Mesenchymal stem cell (in vitro differentiated cells and primary cell): ENCODE data around the gene ZBTB9.

Experiments
- DNase-seq: peaks from one replicate; pipeline ENCODE4 v3.0.0-alpha.2; 2013
- H2AFZ ChIP-seq: one replicate; pipeline ENCODE4 v1.6.1; 2013; ENCODE audit warnings: low read depth, mild to moderate bottlenecking, control low read depth, inconsistent platforms, low read length, moderate library complexity
- H2AK5ac ChIP-seq: 2 replicates; pipeline ENCODE4 v1.6.1; 2013; ENCODE audit warnings: low read length, moderate library complexity, mild to moderate bottlenecking, inconsistent platforms; ENCODE audit not compliant: severe bottlenecking
- H2BK120ac ChIP-seq: one replicate; pipeline ENCODE4 v1.6.1; 2013; ENCODE audit warnings: low read depth, mild to moderate bottlenecking, inconsistent platforms, low read length, moderate library complexity
- H2BK12ac ChIP-seq, 2 experiments: one replicate each; pipeline ENCODE4 v1.6.1; 2013; ENCODE audit warnings: inconsistent platforms in 2 of 2, low read length in 2 of 2, mild to moderate bottlenecking in 2 of 2, moderate library complexity in 2 of 2, control low read depth in 1 of 2
- H2BK15ac ChIP-seq: one replicate; pipeline ENCODE4 v1.6.1; 2013; ENCODE audit warnings: mild to moderate bottlenecking, low read depth, inconsistent platforms; ENCODE audit not compliant: poor library complexity, severe bottlenecking
- H2BK5ac ChIP-seq: 2 replicates; pipeline ENCODE4 v1.6.1; 2013; ENCODE audit warnings: low read depth, mild to moderate bottlenecking, low read length, control low read depth, inconsistent platforms; ENCODE audit not compliant: poor library complexity, severe bottlenecking
- H3K14ac ChIP-seq, 2 experiments: one replicate each; pipeline ENCODE4 v1.6.1; 2013; ENCODE audit warnings: inconsistent platforms in 2 of 2, low read length in 2 of 2, control low read depth in 1 of 2, mild to moderate bottlenecking in 1 of 2, moderate library complexity in 1 of 2
- H3K18ac ChIP-seq, 2 experiments: one replicate each; pipeline ENCODE4 v1.6.1; 2013; ENCODE audit warnings: inconsistent platforms in 2 of 2, low read length in 2 of 2, control low read depth in 1 of 2, low read depth in 1 of 2, mild to moderate bottlenecking in 1 of 2
- H3K23ac ChIP-seq, 2 experiments: one replicate each; pipeline ENCODE4 v1.6.1; 2013; ENCODE audit warnings: inconsistent platforms in 2 of 2, low read length in 2 of 2, mild to moderate bottlenecking in 2 of 2, moderate library complexity in 2 of 2, control low read depth in 1 of 2
- H3K27ac ChIP-seq: 2 replicates; pipeline ENCODE4 v1.5.1; 2013; ENCODE audit warnings: mild to moderate bottlenecking, moderate library complexity, low read length, control low read depth, inconsistent platforms; ENCODE audit not compliant: poor library complexity, severe bottlenecking
- H3K27me3 ChIP-seq, 2 experiments: 2 replicates each; pipeline versions ENCODE4 v1.6.1 to v1.7.0; 2013; ENCODE audit warnings: low read length in 2 of 2, mild to moderate bottlenecking in 2 of 2, moderate library complexity in 2 of 2, control low read depth in 1 of 2, inconsistent platforms in 1 of 2; ENCODE audit not compliant: control insufficient read depth in 1 of 2, insufficient read depth in 1 of 2
- H3K36me3 ChIP-seq, 2 experiments: 2 replicates each; pipeline versions ENCODE4 v1.6.1 to v1.7.0; 2013; ENCODE audit warnings: low read length in 2 of 2, control low read depth in 1 of 2, inconsistent platforms in 1 of 2, low read depth in 1 of 2, mild to moderate bottlenecking in 1 of 2; ENCODE audit not compliant: insufficient read depth in 2 of 2, control insufficient read depth in 1 of 2
- H3K4ac ChIP-seq, 2 experiments: one replicate each; pipeline ENCODE4 v1.6.1; 2013; ENCODE audit warnings: inconsistent platforms in 2 of 2, low read length in 2 of 2, mild to moderate bottlenecking in 2 of 2, moderate library complexity in 2 of 2, control low read depth in 1 of 2, low read depth in 1 of 2
- H3K4me1 ChIP-seq: 2 replicates; pipeline ENCODE4 v1.6.1; 2013; ENCODE audit warnings: low read depth, low read length, control low read depth; ENCODE audit not compliant: control insufficient read depth, insufficient read depth
- H3K4me2 ChIP-seq: 2 replicates; pipeline ENCODE4 v1.6.1; 2013; ENCODE audit warnings: low read length, mild to moderate bottlenecking, inconsistent platforms; ENCODE audit not compliant: poor library complexity, severe bottlenecking
- H3K4me3 ChIP-seq, 2 experiments: 2 replicates each; pipeline versions ENCODE4 v1.5.1 to v1.7.0; 2013; ENCODE audit warnings: low read length in 2 of 2, mild to moderate bottlenecking in 2 of 2, control low read depth in 1 of 2, low read depth in 1 of 2; ENCODE audit not compliant: insufficient read depth in 1 of 2
- H3K79me1 ChIP-seq: replicated peaks from 2 replicates; pipeline ENCODE4 v1.6.1; 2013; ENCODE audit warnings: mild to moderate bottlenecking, control low read depth, low read length, inconsistent platforms; ENCODE audit not compliant: poor library complexity, severe bottlenecking
- H3K9ac ChIP-seq: 2 replicates; pipeline ENCODE4 v1.7.0; 2013; ENCODE audit warnings: mild to moderate bottlenecking, low read length, moderate library complexity
- H3K9me3 ChIP-seq: 2 replicates; pipeline ENCODE4 v1.7.0; 2013; ENCODE audit warnings: mild to moderate bottlenecking, low read length; ENCODE audit not compliant: control insufficient read depth
- H4K8ac ChIP-seq: one replicate; pipeline ENCODE4 v1.6.1; 2013; ENCODE audit warnings: inconsistent platforms, mild to moderate bottlenecking, low read length, moderate library complexity
- H4K91ac ChIP-seq: one replicate; pipeline ENCODE4 v1.6.1; 2013; ENCODE audit warnings: mild to moderate bottlenecking, low read length, inconsistent platforms
- WGBS: methylation state at CpG from one replicate; pipeline ENCODE4 v1.1.7; 2013; ENCODE audit warnings: mixed read lengths; 5-methylcytosine and 5-hydroxymethylcytosine counted together

ZBTB9 gene

DNA sequence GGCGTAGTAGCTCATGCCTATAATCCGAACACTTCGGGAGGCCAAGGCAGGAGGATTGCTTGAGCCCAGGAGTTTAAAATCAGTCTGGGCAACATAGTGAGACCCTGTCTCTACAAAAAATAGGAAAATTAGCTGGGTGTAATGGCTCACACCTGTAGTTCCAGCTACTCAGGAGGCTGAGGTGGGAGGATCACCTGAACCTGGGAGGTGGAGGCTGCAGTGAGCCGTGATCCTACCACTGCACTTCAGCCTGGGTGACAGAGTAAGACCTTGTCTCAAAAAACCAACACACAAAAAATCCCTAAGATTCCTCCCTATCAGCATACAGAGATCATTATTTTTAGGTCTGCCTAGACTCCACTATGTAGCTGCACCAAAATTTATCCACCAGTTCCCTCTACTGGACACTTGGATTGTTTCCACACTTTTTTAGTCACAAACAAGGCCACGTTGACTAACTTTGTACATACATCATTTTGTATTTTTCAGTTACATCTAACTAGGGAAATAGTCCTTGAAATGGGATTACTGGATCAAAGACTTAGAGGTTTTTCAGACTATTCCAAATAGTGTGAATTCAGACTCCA, 47.2 kb upstream of the ZBTB9 start:
- H4K8ac ChIP-seq: no peak overlapping the region
- no peaks in the 10 kb centered on the region for H3K9me3 ChIP-seq
- H3K9ac ChIP-seq: peak overlapping the region; percentile 58
- H2AK5ac ChIP-seq: no peak overlapping the region
- H3K18ac ChIP-seq: no peak overlapping the region
- peaks cover 5% of the 10 kb centered on the region for H3K4me1 ChIP-seq
- no peak overlapping the region for H2BK120ac ChIP-seq
- no peak overlapping the region for H2BK5ac ChIP-seq
- H3K36me3 ChIP-seq: peaks cover 22 to 26% of the 10 kb centered on the region in 2 experiments
- no peaks in the 10 kb centered on the region for H3K27me3 ChIP-seq
- no peak overlapping the region for H3K27ac ChIP-seq
- peak; percentile 75 for DNase-seq
- no peak overlapping the region for H3K4me3 ChIP-seq
- H4K91ac ChIP-seq: no peak overlapping the region
- no peak overlapping the region for H3K23ac ChIP-seq
- H3K4me2 ChIP-seq: no peak overlapping the region
- no peak overlapping the region for H2AFZ ChIP-seq
- no peak overlapping the region for H2BK15ac ChIP-seq
- H3K14ac ChIP-seq: no peak overlapping the region
- WGBS: 90% methylated on average over 5 of the region's 5 CpGs
- H3K4ac ChIP-seq: no peak overlapping the region
- H3K79me1 ChIP-seq: peaks cover 17% of the 10 kb centered on the region
- no peak overlapping the region for H2BK12ac ChIP-seq

DNA sequence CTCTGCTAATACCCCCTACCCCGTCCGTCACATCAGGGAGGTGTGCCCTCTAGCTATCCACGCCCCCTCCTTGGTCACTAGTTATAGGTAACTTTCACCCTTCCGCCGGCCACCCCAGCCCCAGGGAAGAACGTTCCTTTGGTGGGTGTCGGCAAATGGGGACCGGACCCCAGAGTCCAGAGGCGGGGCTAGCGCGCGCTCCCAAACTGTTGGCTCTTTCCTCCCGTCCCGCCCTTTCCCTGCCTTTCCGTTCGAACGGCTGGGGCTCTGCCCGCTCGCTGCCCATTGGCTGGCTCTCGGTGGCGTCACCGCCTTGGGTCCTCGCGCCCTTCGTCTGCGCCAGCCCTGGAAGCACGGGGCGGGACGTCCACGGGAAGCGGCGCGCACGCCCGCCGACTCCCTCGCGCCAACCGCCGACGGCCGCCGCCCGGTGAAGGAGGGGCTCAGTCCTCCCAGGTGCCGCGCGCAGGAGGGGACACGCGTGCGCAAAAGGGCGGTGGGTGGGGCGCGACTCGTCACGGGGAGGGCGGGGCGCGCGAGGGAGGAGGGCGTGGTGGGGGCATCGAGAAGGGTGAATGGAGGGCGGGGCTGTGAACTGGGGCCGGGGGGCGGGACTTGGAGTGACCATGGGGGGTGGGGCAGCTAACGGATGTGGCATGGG, 44.2 kb upstream of the ZBTB9 start:
- H4K91ac ChIP-seq: no peak overlapping the region
- 2% methylated on average over 43 of the region's 65 CpGs for WGBS

DNA sequence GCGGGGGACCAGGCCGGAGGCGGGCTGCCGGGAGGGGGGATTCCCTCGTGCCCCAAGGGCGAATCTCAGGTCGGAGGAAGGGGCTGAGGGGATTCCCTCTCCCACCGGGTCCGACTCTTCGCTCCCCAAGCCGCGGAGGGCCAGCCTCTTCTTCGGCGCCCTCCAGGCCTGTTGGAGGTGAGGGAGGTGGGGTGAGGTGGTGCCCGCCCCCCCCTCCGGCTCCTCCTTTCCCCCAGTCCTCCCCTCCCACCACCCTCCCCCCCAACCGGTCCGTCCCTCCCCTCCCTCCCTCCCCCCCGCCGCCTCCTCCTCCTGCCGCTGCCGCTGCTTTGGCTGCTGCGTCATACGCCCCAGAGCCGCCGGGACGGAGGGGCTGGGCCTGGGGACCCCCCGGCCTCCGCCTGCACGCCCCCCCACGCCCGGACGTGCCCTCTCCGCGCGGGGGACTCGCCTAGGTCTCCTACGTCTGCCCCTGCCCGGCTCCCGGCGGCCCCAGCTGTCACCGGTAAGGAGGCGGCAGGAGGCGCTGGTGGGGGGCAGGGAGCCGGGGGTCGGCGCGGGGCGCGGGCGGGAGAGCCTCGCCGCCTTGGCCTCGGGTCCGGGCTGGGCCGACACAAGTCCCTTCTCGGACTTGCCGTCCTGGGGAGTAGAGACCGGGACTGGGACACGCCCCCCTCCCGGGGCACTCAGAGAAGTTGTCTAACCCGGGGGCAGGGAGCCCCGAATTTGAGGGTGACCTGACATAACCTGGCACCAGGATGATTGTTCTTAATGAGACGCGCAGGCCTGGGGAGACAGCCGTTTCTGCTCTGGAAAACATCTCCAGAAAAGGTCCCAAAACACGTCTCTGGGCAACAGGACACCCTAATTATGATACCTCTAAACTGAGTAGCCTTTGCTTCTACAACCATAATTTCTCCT, 43.4 kb upstream of the ZBTB9 start, which contains the start of gene PHF1:
Gene PHF1 (plus strand): TSS at position 304 of the 921 bp plus-strand sequence. CDS start 1,250 bp downstream, outside the sequence.
- peak within 1 kb of the TSS; percentile 93 for H3K9ac ChIP-seq
- H3K4ac ChIP-seq: peak within 1 kb of the TSS in 1 of 2 experiments; percentile 81
- peaks cover 25% of the 10 kb centered on the region for H3K4me1 ChIP-seq
- WGBS: 0% methylated on average over 37 of the region's 67 CpGs
- H3K27me3 ChIP-seq: no peaks in the 10 kb centered on the region
- H2AK5ac ChIP-seq: no peak within 1 kb of the TSS
- peak within 1 kb of the TSS; percentile 90 to 94 for H3K18ac ChIP-seq
- H4K91ac ChIP-seq: peak within 1 kb of the TSS; percentile 88
- peak within 1 kb of the TSS; percentile 85 to 91 for H3K4me3 ChIP-seq
- H3K23ac ChIP-seq: peak within 1 kb of the TSS in 1 of 2 experiments; percentile 26
- H2BK120ac ChIP-seq: peak within 1 kb of the TSS; percentile 86
- peak within 1 kb of the TSS; percentile 70 for H4K8ac ChIP-seq
- H2AFZ ChIP-seq: peak within 1 kb of the TSS; percentile 43
- peaks cover 14% of the 10 kb centered on the region for H3K79me1 ChIP-seq
- peak within 1 kb of the TSS; percentile 83 for H3K27ac ChIP-seq
- peak within 1 kb of the TSS; percentile 82 for H2BK15ac ChIP-seq
- peaks cover 40 to 46% of the 10 kb centered on the region in 2 experiments for H3K36me3 ChIP-seq
- H3K4me2 ChIP-seq: peak within 1 kb of the TSS; percentile 91
- peak within 1 kb of the TSS in 1 of 2 experiments; percentile 72 for H2BK12ac ChIP-seq
- H2BK5ac ChIP-seq: peak within 1 kb of the TSS; percentile 88
- no peaks in the 10 kb centered on the region for H3K9me3 ChIP-seq
- peak within 1 kb of the TSS in 1 of 2 experiments; percentile 86 for H3K14ac ChIP-seq
- DNase-seq: peak; percentile 90

More for the DNA sequence above, 44.2 kb upstream of the ZBTB9 start:
- H2BK15ac ChIP-seq: no peak overlapping the region
- H3K27me3 ChIP-seq: no peaks in the 10 kb centered on the region
- peaks cover 35 to 42% of the 10 kb centered on the region in 2 experiments for H3K36me3 ChIP-seq
- H2BK12ac ChIP-seq: peak overlapping the region in 1 of 2 experiments; percentile 54
- H3K14ac ChIP-seq: peak overlapping the region in 1 of 2 experiments; percentile 44
- peak overlapping the region; percentile 6 for H2AFZ ChIP-seq
- H3K4me1 ChIP-seq: peaks cover 18% of the 10 kb centered on the region
- H2AK5ac ChIP-seq: no peak overlapping the region
- peak overlapping the region; percentile 72 to 91 for H3K4me3 ChIP-seq
- peak overlapping the region; percentile 93 for H3K9ac ChIP-seq
- H3K4me2 ChIP-seq: peak overlapping the region; percentile 74
- H3K4ac ChIP-seq: no peak overlapping the region
- H3K27ac ChIP-seq: peak overlapping the region; percentile 83
- no peak overlapping the region for H3K23ac ChIP-seq
- peak overlapping the region; percentile 86 for H2BK120ac ChIP-seq
- peaks cover 18% of the 10 kb centered on the region for H3K79me1 ChIP-seq
- H4K8ac ChIP-seq: peak overlapping the region; percentile 56
- no peak overlapping the region for H2BK5ac ChIP-seq
- H3K18ac ChIP-seq: peak overlapping the region; percentile 51 to 89
- DNase-seq: peak; percentile 98
- no peaks in the 10 kb centered on the region for H3K9me3 ChIP-seq
